Epithelial cell of proximal tubule (primary cell): Measurements from ENCODE around the gene IL1RAPL2. TPM values are rescaled to one million over a fixed set of nuclear protein-coding genes. Genes with fewer than 3 reads are reported as not detected.

Experiments
- DNase-seq: peaks from one replicate; pipeline ENCODE4 v3.0.0-alpha.2; 2011; ENCODE audit warnings: low read depth
- H3K4me3 ChIP-seq: 2 replicates; pipeline ENCODE4 v1.5.1; 2011; ENCODE audit warnings: low read depth, mild to moderate bottlenecking, low read length
- CTCF ChIP-seq: conservative IDR thresholded peaks from 2 replicates; pipeline ENCODE4 v1.5.1; 2012; ENCODE audit warnings: low read depth, mild to moderate bottlenecking, low read length
- total RNA-seq: library from RNA; depleted of rRNA; stranded (reverse); fragments of >200 nt; gene quantifications from 2 replicates; pipeline ENCODE4 v1.2.3, GENCODE V29; 2015

Gene IL1RAPL2
- total RNA-seq, 1 donor from 2014 or later = not detected

GRCh38 chrX:105816517-105816916 lies 1250.5 kb downstream of the IL1RAPL2 start:
- no peak overlapping the region for H3K4me3 ChIP-seq
- no peak for DNase-seq
- no peak for TF ChIP-seq CTCF
